ENCODE data around the gene APIP.
"Not testable (repeated sequence)": the region's sequence is repeated elsewhere in the genome, so short reads cannot be mapped to it uniquely, and the experiment has no call there.

The APIP gene

DNA sequence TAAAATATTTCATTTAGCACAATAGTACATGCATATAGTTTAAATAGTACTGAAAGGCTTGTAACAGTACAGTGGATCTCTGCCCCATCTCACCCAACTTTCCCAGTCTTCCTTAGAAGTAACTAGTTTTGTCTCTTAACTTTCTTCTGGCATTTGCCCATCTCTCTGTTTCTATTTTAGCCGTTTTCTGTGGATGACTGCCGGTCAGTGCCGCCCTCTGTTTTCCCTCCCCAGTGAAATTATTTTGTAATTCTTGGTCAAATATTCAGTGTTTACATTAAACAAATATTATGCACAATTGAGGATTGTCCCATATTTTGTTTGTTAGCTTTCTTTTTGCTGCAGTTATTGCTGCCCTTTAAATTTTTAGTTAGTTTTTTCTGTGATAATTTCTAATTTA lies 8.5 kb upstream of the APIP start:
- no peak for DNase-seq

DNA sequence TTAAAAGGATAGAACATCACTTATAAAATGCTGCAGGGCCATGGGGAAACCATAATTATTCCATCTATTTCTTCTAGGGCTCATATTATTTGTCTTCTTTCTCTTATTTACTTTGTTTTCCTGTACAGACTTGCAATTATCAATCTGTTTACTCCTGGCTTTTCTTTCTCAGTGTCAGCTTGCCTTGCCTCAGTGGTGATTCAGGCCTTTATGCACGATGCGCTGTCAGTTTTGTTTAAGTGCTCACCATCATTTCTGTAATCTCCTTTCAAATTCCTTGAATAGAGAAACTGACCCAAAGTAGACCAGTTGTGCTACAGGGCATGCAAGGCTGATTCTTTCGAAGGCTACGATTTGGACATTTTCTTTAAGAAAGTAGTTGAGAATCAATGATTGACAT lies 5.0 kb upstream of the APIP start:
- no peak for DNase-seq

DNA sequence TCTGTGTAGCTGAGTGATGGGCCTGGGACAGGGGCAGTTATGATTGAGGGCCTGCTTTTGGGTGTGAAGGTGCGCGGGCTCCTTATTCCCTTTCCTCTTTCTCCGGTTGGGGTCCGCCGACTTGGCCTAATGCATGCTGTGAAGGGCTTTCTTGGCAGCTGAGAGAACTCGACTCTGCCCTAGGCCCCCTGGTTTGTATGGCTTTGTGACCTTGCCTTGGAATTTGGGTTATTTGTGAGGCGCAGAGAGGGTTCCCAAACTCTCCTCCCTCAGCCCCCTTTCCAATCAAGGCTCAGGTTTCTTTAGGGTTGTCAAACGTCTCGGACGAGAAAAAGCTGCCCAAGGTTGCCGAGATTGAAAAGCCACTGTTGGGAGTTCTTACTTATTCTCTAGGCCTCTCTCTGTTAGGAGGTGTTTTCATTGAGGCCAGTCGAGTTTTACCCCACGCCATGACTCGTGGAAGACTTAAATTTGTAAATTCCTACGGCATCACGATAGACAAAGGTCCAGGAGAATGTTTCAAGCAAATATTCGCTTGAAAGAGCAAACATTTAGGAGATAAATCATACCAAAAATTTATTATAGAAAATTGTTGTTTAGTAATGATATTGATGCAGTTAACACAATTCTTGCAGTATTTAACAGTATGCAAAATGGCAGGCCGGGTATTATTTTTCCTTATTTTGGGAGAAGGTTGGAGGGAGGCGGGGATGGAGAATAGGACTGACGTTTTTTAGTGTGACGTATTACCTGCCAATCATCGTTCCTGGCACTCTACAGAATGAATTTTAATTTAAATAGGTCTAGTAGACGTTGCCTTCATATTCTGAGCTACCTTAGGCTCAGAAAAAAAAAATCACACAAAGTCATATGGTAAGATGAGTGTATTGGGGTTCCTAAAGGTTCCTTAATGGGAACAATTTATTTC lies 928 bp upstream of the APIP start:
- no peak for DNase-seq

DNA sequence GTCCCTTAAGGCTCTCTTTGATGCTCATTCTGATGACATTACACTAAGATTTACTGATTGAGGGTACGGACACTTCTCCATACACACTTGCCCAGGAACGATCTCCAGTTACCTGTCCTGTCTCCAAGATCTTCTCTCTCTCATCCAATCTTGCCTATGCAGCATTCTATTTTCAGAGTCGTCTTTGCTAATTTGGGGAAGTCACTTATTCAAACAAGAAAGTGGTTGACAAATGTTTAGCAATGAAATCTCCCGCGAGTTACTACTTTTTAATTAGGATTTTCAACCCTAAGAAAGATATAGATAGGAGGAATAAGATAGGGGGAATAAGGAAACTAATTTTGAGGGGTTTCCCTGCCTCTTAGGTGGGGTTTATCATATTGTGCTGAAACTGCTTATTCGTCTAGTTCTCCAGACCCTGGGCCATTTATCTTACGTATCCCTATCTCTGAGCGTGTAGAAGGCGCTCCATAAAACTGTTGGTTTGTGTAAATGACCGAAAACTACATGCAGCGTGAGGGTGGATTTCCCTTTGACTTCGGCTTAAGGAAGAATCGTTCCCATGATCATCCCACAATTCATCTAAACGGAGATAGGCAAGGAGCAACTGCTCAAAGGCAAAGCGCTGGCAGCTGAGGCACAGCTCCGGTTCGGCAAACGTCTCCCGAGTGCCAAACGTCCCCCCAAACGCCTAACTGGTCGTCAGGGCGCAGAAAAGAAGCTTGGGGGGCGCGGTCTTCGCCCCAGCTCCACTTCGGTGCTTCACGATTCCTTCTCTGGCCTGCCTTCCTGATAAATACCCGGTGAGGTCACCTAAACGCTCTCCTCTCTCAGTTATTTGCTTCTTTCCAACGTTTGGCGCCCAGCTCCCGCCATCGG lies 804 bp downstream of the APIP start:
- no peak for DNase-seq

GRCh38 chr11:34913556-34913955 lies 2.6 kb downstream of the APIP start:
- DNase-seq = not testable (repeated sequence)

- no peak for DNase-seq
Observed at GRCh38 chr11:34911676-34912075, 4.5 kb downstream of the APIP start.

- no peak for DNase-seq
Observed at GRCh38 chr11:34910817-34911216, 5.4 kb downstream of the APIP start.

DNA sequence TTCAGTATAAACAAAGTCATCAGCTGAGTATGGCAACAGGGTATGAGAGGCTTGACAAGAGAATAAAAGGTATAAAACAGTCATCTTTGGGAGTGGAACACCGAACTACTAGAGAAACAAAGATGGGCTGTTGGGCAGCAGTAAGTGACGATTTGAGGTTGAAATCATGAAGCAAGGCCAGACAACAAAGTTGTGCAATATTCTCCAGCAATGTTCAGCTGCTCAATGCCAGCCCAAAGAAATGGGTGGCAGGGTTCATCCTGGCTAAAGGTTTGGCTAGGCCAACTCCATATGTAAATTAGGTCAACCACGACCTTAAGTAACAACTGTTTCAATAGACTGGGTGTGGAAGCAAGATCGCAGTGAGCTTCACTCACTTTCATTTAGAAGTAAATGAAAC lies 6.2 kb downstream of the APIP start:
- no peak for DNase-seq

DNA sequence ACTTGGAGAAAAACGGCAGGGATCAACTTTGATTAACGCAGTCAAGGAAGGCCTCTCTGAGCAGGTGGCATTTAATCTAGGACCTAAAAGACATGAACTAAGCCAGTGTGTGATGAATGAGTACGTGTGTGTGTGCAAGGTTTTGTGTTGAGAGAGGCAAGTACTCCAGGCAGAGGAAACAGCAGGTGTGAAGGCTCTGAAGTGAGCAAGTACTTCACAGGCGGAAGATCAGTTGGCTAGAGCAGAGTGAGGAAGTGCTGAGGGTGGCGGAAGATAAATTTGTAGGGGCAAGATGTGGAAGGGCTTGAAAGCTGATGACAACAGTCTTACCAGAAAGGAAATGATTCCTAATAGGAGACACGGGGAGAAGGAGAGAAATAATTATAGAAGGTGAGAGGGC lies 6.8 kb downstream of the APIP start:
- no peak for DNase-seq

GRCh38 chr11:34907934-34908593 lies 8.1 kb downstream of the APIP start:
- no peak for DNase-seq

DNA sequence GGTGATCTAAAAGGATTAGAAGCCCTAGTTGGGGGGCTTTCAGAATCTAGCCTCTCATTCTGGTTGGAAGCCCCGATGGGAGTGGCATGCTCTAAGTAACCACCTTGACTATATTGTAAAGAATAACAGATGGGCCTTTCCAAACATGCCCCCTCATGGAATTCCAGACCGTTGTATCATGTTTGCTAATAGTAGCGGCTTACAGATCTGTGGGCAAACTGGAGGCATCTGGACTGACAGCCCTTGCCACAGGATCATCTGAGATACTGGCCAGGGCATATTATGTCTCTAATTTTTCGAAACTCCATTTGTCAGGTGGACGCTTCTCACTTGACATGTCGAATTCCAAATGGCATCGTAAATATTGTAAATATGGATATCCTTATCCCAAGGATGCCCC lies 10.5 kb downstream of the APIP start:
- DNase-seq = no peak

DNA sequence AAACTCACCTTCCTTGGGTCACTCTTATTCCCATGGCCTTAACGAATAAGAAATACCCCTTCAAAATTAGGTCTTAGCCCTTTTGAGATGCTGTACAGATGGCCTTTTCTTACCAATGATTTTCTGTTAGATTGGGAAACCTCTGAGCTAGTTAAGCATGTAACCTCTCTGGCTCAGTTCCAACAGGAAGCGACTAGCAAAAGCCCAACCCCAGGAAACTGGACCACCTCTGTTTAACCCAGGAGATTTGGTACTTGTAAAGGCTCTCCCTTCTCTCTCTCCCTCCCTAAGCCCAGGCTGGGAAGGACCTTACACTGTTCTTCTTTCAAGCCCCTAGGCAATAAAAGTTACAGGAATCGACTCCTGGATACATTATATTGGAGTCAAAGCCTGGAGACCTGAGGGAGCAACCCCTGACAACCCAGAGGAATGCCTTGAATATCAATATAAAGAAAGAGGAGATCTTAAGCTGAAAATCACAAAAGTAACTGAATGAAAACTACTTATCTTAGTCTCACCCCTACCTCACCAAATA lies 11.7 kb downstream of the APIP start:
- no peak for DNase-seq

DNA sequence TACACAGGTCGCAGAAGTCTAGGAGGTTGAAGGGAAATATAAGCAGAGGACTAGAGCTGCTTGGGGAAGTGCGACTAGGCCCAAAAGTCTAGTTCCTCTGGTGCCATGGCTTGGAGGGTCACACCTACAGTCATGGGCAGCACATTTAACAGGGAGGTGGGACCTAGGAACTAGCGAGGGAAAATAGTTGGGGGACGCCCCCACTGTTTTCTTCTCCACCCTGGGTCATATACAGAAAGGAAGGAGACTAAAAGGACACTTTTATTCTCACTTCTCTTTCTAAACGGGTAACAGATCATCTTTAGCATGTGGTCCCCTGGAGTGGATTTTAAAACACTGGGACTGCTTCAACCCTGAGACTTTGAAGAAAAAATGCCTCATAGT lies 16.6 kb downstream of the APIP start:
- DNase-seq = no peak

DNA sequence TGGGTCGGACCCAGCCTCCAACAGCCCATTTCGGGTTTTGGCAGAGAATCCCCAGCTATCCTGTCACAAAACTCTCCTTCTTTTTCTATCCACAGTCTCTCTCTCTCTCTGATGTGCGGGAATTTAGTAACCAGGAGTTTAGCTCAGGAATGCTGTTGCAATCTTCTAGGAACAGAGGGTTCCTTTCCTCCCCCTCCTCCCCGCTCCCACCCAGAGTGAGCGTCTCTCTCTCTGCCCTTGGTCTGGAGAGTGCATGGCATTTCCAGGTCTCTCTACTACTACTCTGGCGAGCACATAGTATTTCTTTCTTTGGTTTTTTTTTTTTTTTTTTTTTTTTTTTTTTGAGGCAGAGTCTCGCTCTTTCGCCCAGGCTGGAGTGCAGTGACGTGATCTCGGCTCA lies 17.7 kb downstream of the APIP start:
- DNase-seq = no peak

GRCh38 chr11:34897171-34897870 lies 18.9 kb downstream of the APIP start:
- DNase-seq = no peak

- not testable (repeated sequence) for DNase-seq
Observed at GRCh38 chr11:34896191-34896590, 20.0 kb downstream of the APIP start.

GRCh38 chr11:34893416-34893815 lies 22.8 kb downstream of the APIP start:
- DNase-seq = no peak

- no peak for DNase-seq
Observed at GRCh38 chr11:34891611-34892010, 24.6 kb downstream of the APIP start.

GRCh38 chr11:34890812-34891211 lies 25.4 kb downstream of the APIP start:
- no peak for DNase-seq

GRCh38 chr11:34890089-34890488 lies 26.1 kb downstream of the APIP start:
- no peak for DNase-seq

DNA sequence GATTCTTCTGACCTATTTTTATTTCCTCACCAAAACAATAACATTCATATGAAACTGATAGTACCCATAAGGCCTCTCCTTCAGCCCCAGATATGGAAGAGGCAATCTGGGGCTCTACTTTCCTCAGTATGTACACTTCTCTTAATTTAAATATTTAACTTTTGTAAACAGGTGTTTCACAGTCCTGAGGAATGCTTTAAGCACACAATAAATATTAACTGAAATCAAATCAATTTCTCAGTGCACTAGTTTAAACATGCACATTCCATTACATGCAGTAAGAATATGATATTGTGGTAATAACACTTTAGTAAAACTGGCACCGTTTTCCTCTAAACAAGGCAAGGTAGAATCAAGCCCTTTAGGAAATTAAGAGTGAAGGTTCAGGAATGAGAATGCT lies 28.9 kb downstream of the APIP start:
- DNase-seq = no peak

DNA sequence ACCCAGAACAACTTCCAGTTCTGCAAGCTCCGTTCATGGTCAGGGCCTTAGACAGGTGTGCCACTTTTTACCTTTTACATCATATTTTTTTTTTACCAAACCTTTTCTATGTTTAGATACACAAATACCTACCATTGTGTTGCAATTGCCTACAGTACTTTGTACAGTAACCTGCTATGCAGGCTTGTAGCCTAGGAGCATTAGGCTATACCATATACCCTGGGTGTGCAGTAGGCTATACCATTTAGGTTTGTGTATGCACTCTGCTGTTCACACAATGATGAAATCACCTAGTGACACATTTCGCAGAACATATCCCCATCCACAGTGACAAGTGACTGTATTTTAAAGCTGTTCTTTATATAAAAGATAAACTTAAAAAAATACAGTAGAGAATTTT lies 29.6 kb downstream of the APIP start:
- no peak for DNase-seq

- DNase-seq = no peak
Observed at GRCh38 chr11:34881900-34882299, 34.3 kb downstream of the APIP start.
